Osteoblast (primary cell): Measurements from ENCODE around the gene SPINK9. TPM values are rescaled to one million over a fixed set of nuclear protein-coding genes. Genes with fewer than 3 reads are reported as not detected.

ENCODE experiments used
- DNase-seq: peaks from one replicate; pipeline ENCODE4 v3.0.0; 2011; ENCODE audit warnings: low spot score, mixed read lengths; ENCODE audit not compliant: insufficient read length; ENCODE audit errors: missing footprints
- H2AFZ ChIP-seq: 2 replicates; pipeline ENCODE4 v1.6.0; 2011; ENCODE audit warnings: mild to moderate bottlenecking, low read length
- H3K27ac ChIP-seq: 2 replicates; pipeline ENCODE4 v1.5.1; 2011; ENCODE audit warnings: mild to moderate bottlenecking, low read depth, low read length, moderate library complexity
- H3K27me3 ChIP-seq: 2 replicates; pipeline ENCODE4 v1.6.0; 2012; ENCODE audit warnings: mild to moderate bottlenecking, control low read depth, inconsistent platforms, low read length, moderate library complexity; ENCODE audit not compliant: insufficient read depth
- H3K36me3 ChIP-seq: 2 replicates; pipeline ENCODE4 v1.5.1; 2011; ENCODE audit warnings: mild to moderate bottlenecking, low read length, control low read depth, moderate library complexity; ENCODE audit not compliant: insufficient read depth
- H3K4me1 ChIP-seq: 2 replicates; pipeline ENCODE4 v1.5.1; 2011; ENCODE audit warnings: mild to moderate bottlenecking, low read length, control low read depth, moderate library complexity; ENCODE audit not compliant: insufficient read depth
- H3K4me2 ChIP-seq: 2 replicates; pipeline ENCODE4 v1.6.0; 2011; ENCODE audit warnings: mild to moderate bottlenecking, low read length; ENCODE audit not compliant: insufficient read depth
- H3K4me3 ChIP-seq: fragments of 200-600 bp; sonication (generic); 3 replicates; pipeline ENCODE4 v1.5.1; 2012; ENCODE audit warnings: mild to moderate bottlenecking, low read length, inconsistent platforms; ENCODE audit not compliant: insufficient read depth
- H3K79me2 ChIP-seq: 2 replicates; pipeline ENCODE4 v1.6.0; 2012; ENCODE audit warnings: mild to moderate bottlenecking, low read length, control low read depth, inconsistent platforms; ENCODE audit not compliant: insufficient read depth
- H3K9me3 ChIP-seq: 2 replicates; pipeline ENCODE4 v1.5.1; 2011; ENCODE audit warnings: low read depth, low read length, control low read depth
- H4K20me1 ChIP-seq: 2 replicates; pipeline ENCODE4 v1.6.0; 2012; ENCODE audit warnings: mild to moderate bottlenecking, low read length, control low read depth; ENCODE audit not compliant: insufficient read depth
- total RNA-seq: library from RNA; depleted of rRNA; stranded (reverse); fragments of >200 nt; gene quantifications from 2 replicates; pipeline ENCODE4 v1.2.3, GENCODE V29; 2012
- TF ChIP-seq, protein P1 (sequence below): IDR thresholded peaks from 2 replicates; pipeline ENCODE4 v1.5.1; 2011; ENCODE audit warnings: mild to moderate bottlenecking, low read depth, low read length, moderate library complexity; ENCODE audit errors: extremely low read depth

SPINK9 gene
- total RNA-seq, 1 donor, result not detected

GRCh38 chr5:148374690-148375360, 39.5 kb downstream of the SPINK9 start:
- H3K4me3 ChIP-seq, result no peak overlapping the region
- H3K4me2 ChIP-seq, result no peak overlapping the region
- no peaks in the 10 kb centered on the region for H3K36me3 ChIP-seq
- H3K27ac ChIP-seq, result no peak overlapping the region
- no peaks in the 10 kb centered on the region for H3K9me3 ChIP-seq
- H3K4me1 ChIP-seq, result no peaks in the 10 kb centered on the region
- peak; percentile 53 for DNase-seq
- no peak overlapping the region for H2AFZ ChIP-seq
- no peaks in the 10 kb centered on the region for H3K79me2 ChIP-seq
- TF ChIP-seq, protein P1, sequence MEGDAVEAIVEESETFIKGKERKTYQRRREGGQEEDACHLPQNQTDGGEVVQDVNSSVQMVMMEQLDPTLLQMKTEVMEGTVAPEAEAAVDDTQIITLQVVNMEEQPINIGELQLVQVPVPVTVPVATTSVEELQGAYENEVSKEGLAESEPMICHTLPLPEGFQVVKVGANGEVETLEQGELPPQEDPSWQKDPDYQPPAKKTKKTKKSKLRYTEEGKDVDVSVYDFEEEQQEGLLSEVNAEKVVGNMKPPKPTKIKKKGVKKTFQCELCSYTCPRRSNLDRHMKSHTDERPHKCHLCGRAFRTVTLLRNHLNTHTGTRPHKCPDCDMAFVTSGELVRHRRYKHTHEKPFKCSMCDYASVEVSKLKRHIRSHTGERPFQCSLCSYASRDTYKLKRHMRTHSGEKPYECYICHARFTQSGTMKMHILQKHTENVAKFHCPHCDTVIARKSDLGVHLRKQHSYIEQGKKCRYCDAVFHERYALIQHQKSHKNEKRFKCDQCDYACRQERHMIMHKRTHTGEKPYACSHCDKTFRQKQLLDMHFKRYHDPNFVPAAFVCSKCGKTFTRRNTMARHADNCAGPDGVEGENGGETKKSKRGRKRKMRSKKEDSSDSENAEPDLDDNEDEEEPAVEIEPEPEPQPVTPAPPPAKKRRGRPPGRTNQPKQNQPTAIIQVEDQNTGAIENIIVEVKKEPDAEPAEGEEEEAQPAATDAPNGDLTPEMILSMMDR, result peak; percentile 85
- no peaks in the 10 kb centered on the region for H4K20me1 ChIP-seq
- H3K27me3 ChIP-seq, result no peaks in the 10 kb centered on the region

GRCh38 chr5:148376198-148376597, 40.8 kb downstream of the SPINK9 start:
- Histone ChIP-seq H3K36me3 (no peaks in the 10 kb centered on the region), H3K4me3 (no peak overlapping the region), H3K4me1 (no peaks in the 10 kb centered on the region), H3K79me2 (no peaks in the 10 kb centered on the region), H3K4me2 (no peak overlapping the region), H3K27me3 (no peaks in the 10 kb centered on the region), H4K20me1 (no peaks in the 10 kb centered on the region), H2AFZ (no peak overlapping the region), H3K9me3 (no peaks in the 10 kb centered on the region), H3K27ac (no peak overlapping the region)
- DNase-seq, result no peak
- TF ChIP-seq, protein P1, result no peak

GRCh38 chr5:148378670-148379069, 43.3 kb downstream of the SPINK9 start:
- no peak overlapping the region for H3K4me3 ChIP-seq
- no peak overlapping the region for H3K27ac ChIP-seq
- no peak for DNase-seq
- H3K27me3 ChIP-seq, result no peaks in the 10 kb centered on the region
- no peak overlapping the region for H3K4me2 ChIP-seq
- H3K79me2 ChIP-seq, result peaks cover 6% of the 10 kb centered on the region
- H3K9me3 ChIP-seq, result no peaks in the 10 kb centered on the region
- no peaks in the 10 kb centered on the region for H4K20me1 ChIP-seq
- TF ChIP-seq, protein P1, result no peak
- H3K4me1 ChIP-seq, result peaks cover 7% of the 10 kb centered on the region
- no peaks in the 10 kb centered on the region for H3K36me3 ChIP-seq
- no peak overlapping the region for H2AFZ ChIP-seq

DNA sequence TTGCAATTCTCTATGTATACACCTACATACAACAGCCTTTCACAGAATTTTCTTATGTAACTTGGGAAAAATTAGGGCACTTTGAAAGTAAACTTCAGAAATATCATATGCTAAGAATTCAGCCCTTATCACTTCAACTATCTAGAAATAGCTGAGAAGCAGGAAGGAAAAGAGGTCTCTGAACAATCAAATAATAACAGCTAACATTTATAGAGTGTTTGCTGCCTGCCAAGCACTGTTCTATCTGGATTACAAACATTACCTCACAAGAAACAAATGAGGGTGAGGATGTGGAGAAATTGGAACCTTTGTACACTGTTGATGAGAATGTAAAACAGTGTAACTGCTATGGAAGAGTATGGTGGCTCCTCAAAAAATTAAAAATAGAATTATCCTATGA, 44.0 kb downstream of the SPINK9 start:
- Histone ChIP-seq H3K27ac (no peak overlapping the region), H3K9me3 (no peaks in the 10 kb centered on the region), H2AFZ (no peak overlapping the region), H3K4me3 (no peak overlapping the region), H3K27me3 (no peaks in the 10 kb centered on the region), H3K79me2 (peaks cover 12% of the 10 kb centered on the region), H3K4me2 (no peak overlapping the region), H3K36me3 (no peaks in the 10 kb centered on the region), H4K20me1 (no peaks in the 10 kb centered on the region), H3K4me1 (peaks cover 7% of the 10 kb centered on the region)
- TF ChIP-seq, protein P1, result no peak
- no peak for DNase-seq
